ENCODE measurements around the gene NRBF2.

GRCh38 chr10:63143987-63144386 lies 10.9 kb downstream of the NRBF2 start:
- TF ChIP-seq POLR2A (IDR thresholded peaks at IDR 0.05), result no peak
- TF ChIP-seq CTCF (IDR thresholded peaks at IDR 0.05), result no peak

Measured in ovary (tissue), 3 donors.